H9 (cell line): Measurements from ENCODE around the gene TRAPPC2. TPM values are rescaled to one million over a fixed set of nuclear protein-coding genes. Genes with fewer than 3 reads are reported as not detected.
A peak's percentile ranks its signal among the peaks of the same experiment; 100 is the strongest.

Experiments
- DNase-seq: peaks from one replicate; pipeline ENCODE4 v3.0.0-alpha.2; 2017
- H2AFZ ChIP-seq: one replicate; pipeline ENCODE4 v1.6.1; 2013; ENCODE audit warnings: mild to moderate bottlenecking, low read length, control low read depth, moderate library complexity
- H2AK5ac ChIP-seq: 2 replicates; pipeline ENCODE4 v1.6.1; 2013; ENCODE audit warnings: low read length, control low read depth, mixed read lengths; ENCODE audit not compliant: insufficient read length
- H2BK120ac ChIP-seq: one replicate; pipeline ENCODE4 v1.6.1; 2013; ENCODE audit warnings: low read depth, mild to moderate bottlenecking, low read length, control low read depth, inconsistent platforms; ENCODE audit not compliant: poor library complexity, severe bottlenecking
- H2BK12ac ChIP-seq: 2 replicates; pipeline ENCODE4 v1.6.1; 2013; ENCODE audit warnings: low read length, control low read depth, mixed read lengths, low read depth; ENCODE audit not compliant: insufficient read length
- H2BK15ac ChIP-seq: 2 replicates; pipeline ENCODE4 v1.6.1; 2013; ENCODE audit warnings: low read depth, low read length, control low read depth
- H2BK20ac ChIP-seq: one replicate; pipeline ENCODE4 v1.6.1; 2013; ENCODE audit warnings: low read depth, mild to moderate bottlenecking, low read length, control low read depth, inconsistent platforms; ENCODE audit not compliant: poor library complexity, severe bottlenecking
- H2BK5ac ChIP-seq: 2 replicates; pipeline ENCODE4 v1.6.1; 2013; ENCODE audit warnings: low read length, control low read depth, mixed read lengths; ENCODE audit not compliant: insufficient read length
- H3K14ac ChIP-seq: 2 replicates; pipeline ENCODE4 v1.6.1; 2013; ENCODE audit warnings: low read length, control low read depth; ENCODE audit not compliant: insufficient read depth
- H3K18ac ChIP-seq: 2 replicates; pipeline ENCODE4 v1.6.1; 2013; ENCODE audit warnings: low read depth, mild to moderate bottlenecking, mixed read lengths, low read length, control low read depth; ENCODE audit not compliant: insufficient read length
- H3K23ac ChIP-seq: 2 replicates; pipeline ENCODE4 v1.6.1; 2013; ENCODE audit warnings: low read length, control low read depth, mixed read lengths, low read depth; ENCODE audit not compliant: insufficient read length
- H3K23me2 ChIP-seq: 2 replicates; pipeline ENCODE4 v1.6.1; 2013; ENCODE audit warnings: low read depth, mild to moderate bottlenecking, mixed read lengths, low read length, control low read depth; ENCODE audit not compliant: insufficient read length, poor library complexity, severe bottlenecking
- H3K27ac ChIP-seq: 2 replicates; pipeline ENCODE4 v1.5.1; 2013; ENCODE audit warnings: low read length, control low read depth, mixed read lengths, low read depth; ENCODE audit not compliant: insufficient read length
- H3K27me3 ChIP-seq: 2 replicates; pipeline ENCODE4 v1.6.1; 2013; ENCODE audit warnings: low read length, control low read depth, inconsistent platforms; ENCODE audit not compliant: insufficient read depth
- H3K4ac ChIP-seq: 2 replicates; pipeline ENCODE4 v1.6.1; 2013; ENCODE audit warnings: low read depth, mild to moderate bottlenecking, control low read depth, inconsistent platforms, low read length, moderate library complexity
- H3K4me1 ChIP-seq: 2 replicates; pipeline ENCODE4 v1.6.1; 2013; ENCODE audit warnings: low read length, control low read depth, inconsistent platforms; ENCODE audit not compliant: insufficient read depth
- H3K4me2 ChIP-seq: 2 replicates; pipeline ENCODE4 v1.6.1; 2013; ENCODE audit warnings: low read length, control low read depth, mixed read lengths; ENCODE audit not compliant: insufficient read length, insufficient read depth
- H3K56ac ChIP-seq: 2 replicates; pipeline ENCODE4 v1.6.1; 2013; ENCODE audit warnings: low read depth, mild to moderate bottlenecking, mixed read lengths, low read length, control low read depth; ENCODE audit not compliant: insufficient read length
- H3K79me1 ChIP-seq: 2 replicates; pipeline ENCODE4 v1.6.1; 2013; ENCODE audit warnings: low read depth, mild to moderate bottlenecking, moderate library complexity, low read length, control low read depth, inconsistent platforms; ENCODE audit not compliant: insufficient read depth, poor library complexity, severe bottlenecking
- H3K79me2 ChIP-seq: 2 replicates; pipeline ENCODE4 v1.6.1; 2013; ENCODE audit warnings: low read length, control low read depth, inconsistent platforms; ENCODE audit not compliant: insufficient read depth
- H3K9ac ChIP-seq: 2 replicates; pipeline ENCODE4 v1.6.1; 2013; ENCODE audit warnings: low read length, control low read depth, mixed read lengths; ENCODE audit not compliant: insufficient read length; ENCODE audit errors: extremely low read depth
- H3K9me3 ChIP-seq: one replicate; pipeline ENCODE4 v1.6.1; 2013; ENCODE audit warnings: low read depth, low read length, inconsistent platforms; ENCODE audit not compliant: control insufficient read depth
- H3T11ph ChIP-seq: one replicate; pipeline ENCODE4 v1.6.1; 2013; ENCODE audit warnings: mild to moderate bottlenecking, low read length, control low read depth, inconsistent platforms
- H4K20me1 ChIP-seq: one replicate; pipeline ENCODE4 v1.6.1; 2013; ENCODE audit not compliant: control insufficient read depth, insufficient read length, insufficient read depth
- H4K5ac ChIP-seq: 2 replicates; pipeline ENCODE4 v1.6.1; 2013; ENCODE audit warnings: low read depth, mild to moderate bottlenecking, mixed read lengths, low read length, control low read depth; ENCODE audit not compliant: insufficient read length
- H4K8ac ChIP-seq: replicated peaks from 2 replicates; pipeline ENCODE4 v1.6.1; 2013; ENCODE audit warnings: low read length, control low read depth, mixed read lengths, low read depth; ENCODE audit not compliant: insufficient read length
- H4K91ac ChIP-seq: 2 replicates; pipeline ENCODE4 v1.6.1; 2013; ENCODE audit warnings: low read depth, mild to moderate bottlenecking, moderate library complexity, mixed read lengths, low read length, control low read depth; ENCODE audit not compliant: insufficient read length
- H3K27ac Mint-ChIP-seq, 3 experiments: 2 replicates in 2 of 3; 3 replicates in 1 of 3; pipeline ENCODE4 v1.8.0; 2020 to 2021; ENCODE audit warnings: mixed read lengths in 3 of 3, mild to moderate bottlenecking in 1 of 3, moderate library complexity in 1 of 3
- H3K27me3 Mint-ChIP-seq: 2 replicates; pipeline ENCODE4 v1.8.0; 2021; ENCODE audit warnings: low read depth, mild to moderate bottlenecking, moderate library complexity, mixed read lengths
- H3K36me3 Mint-ChIP-seq, 3 experiments: 2 replicates in 2 of 3; 3 replicates in 1 of 3; pipeline ENCODE4 v1.8.0; 2020 to 2021; ENCODE audit warnings: low read depth in 3 of 3, mixed read lengths in 3 of 3; ENCODE audit not compliant: insufficient read depth in 1 of 3
- H3K4me1 Mint-ChIP-seq, 2 experiments: 2 replicates each; pipeline ENCODE4 v1.8.0; 2020; ENCODE audit warnings: mixed read lengths in 2 of 2
- H3K4me3 Mint-ChIP-seq, 2 experiments: 2 replicates in 1 of 2; 3 replicates in 1 of 2; pipeline ENCODE4 v1.8.0; 2020 to 2021; ENCODE audit warnings: mild to moderate bottlenecking in 2 of 2, mixed read lengths in 2 of 2, moderate library complexity in 1 of 2
- H3K9me3 Mint-ChIP-seq, 2 experiments: 2 replicates in 1 of 2; 3 replicates in 1 of 2; pipeline ENCODE4 v1.8.0; 2020; ENCODE audit warnings: mild to moderate bottlenecking in 2 of 2, mixed read lengths in 2 of 2, moderate library complexity in 1 of 2
- WGBS: extraction: QIAGEN DNeasy Blood & Tissue Kit; methylation state at CpG from one replicate; pipeline ENCODE4 v1.1.7; 2013; ENCODE audit warnings: missing lambda C conversion rate, low lambda C conversion rate, mixed read lengths; ENCODE audit not compliant: insufficient read length; ENCODE audit errors: extremely low coverage; 5-methylcytosine and 5-hydroxymethylcytosine counted together
- total RNA-seq: library from RNA; stranded (reverse); gene quantifications from 2 replicates; pipeline ENCODE4 v1.2.1, GENCODE V29; 2021
- TF ChIP-seq, protein P1 (sequence below): fragments of 200-600 bp; sonication (generic); conservative IDR thresholded peaks from 3 replicates; pipeline ENCODE4 v1.8.0; 2021; ENCODE audit warnings: antibody characterized with exemption, mild to moderate bottlenecking

The TRAPPC2 gene
- total RNA-seq, 1 experiment from 2014 or later, result 13.3 TPM

DNA sequence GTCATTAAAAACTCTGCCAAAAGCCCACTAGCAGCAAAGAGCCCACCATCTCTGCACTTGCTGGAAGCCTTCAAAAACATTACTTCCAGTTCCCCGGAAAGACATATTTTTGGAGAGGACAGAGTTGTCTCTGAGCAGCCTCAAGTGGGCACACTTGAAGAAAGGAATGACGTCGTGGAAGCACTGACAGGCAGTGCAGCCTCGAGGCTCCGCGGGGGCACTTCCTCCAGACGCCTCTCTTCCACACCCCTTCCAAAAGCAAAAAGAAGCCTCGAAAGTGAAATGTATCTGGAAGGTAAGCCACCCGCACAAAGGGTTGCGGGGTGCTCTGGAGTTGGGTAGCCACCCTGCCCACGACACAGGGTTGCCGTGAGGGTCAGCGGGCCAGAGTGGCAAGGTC is 26.0 kb upstream of the TRAPPC2 start:
- no peak overlapping the region for H3K23ac ChIP-seq
- Mint-ChIP-seq H3K27ac (peak overlapping the region in 2 of 3 experiments; percentile 33 to 56; a peak in 3 of 7 replicates), H3K9me3 (peaks cover 15 to 29% of the 10 kb centered on the region in 2 experiments), H3K4me1 (peaks cover 39 to 57% of the 10 kb centered on the region in 2 experiments), H3K4me3 (no peak overlapping the region), H3K27me3 (no peaks in the 10 kb centered on the region), H3K36me3 (peaks cover 0 to 62% (median 31%) of the 10 kb centered on the region in 3 experiments; a peak in 6 of 7 replicates)
- H3K79me1 ChIP-seq, result no peaks in the 10 kb centered on the region
- H2BK120ac ChIP-seq, result no peak overlapping the region
- H4K20me1 ChIP-seq, result no peaks in the 10 kb centered on the region
- H3K4me1 ChIP-seq, result peaks cover 11% of the 10 kb centered on the region; the same call in 1 of the 2 replicates
- no peak overlapping the region for H2BK15ac ChIP-seq
- H2BK20ac ChIP-seq, result no peak overlapping the region
- H3K9me3 ChIP-seq, result no peaks in the 10 kb centered on the region
- H3K4me2 ChIP-seq, result no peak overlapping the region
- no peak overlapping the region for H3K56ac ChIP-seq
- H4K5ac ChIP-seq, result no peak overlapping the region
- TF ChIP-seq, protein P1, sequence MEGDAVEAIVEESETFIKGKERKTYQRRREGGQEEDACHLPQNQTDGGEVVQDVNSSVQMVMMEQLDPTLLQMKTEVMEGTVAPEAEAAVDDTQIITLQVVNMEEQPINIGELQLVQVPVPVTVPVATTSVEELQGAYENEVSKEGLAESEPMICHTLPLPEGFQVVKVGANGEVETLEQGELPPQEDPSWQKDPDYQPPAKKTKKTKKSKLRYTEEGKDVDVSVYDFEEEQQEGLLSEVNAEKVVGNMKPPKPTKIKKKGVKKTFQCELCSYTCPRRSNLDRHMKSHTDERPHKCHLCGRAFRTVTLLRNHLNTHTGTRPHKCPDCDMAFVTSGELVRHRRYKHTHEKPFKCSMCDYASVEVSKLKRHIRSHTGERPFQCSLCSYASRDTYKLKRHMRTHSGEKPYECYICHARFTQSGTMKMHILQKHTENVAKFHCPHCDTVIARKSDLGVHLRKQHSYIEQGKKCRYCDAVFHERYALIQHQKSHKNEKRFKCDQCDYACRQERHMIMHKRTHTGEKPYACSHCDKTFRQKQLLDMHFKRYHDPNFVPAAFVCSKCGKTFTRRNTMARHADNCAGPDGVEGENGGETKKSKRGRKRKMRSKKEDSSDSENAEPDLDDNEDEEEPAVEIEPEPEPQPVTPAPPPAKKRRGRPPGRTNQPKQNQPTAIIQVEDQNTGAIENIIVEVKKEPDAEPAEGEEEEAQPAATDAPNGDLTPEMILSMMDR, result no peak
- no peaks in the 10 kb centered on the region for H3K23me2 ChIP-seq
- no peak overlapping the region for H4K8ac ChIP-seq
- no CpG with 5 or more reads among the region's 13 CpGs for WGBS
- no peak overlapping the region for H3K18ac ChIP-seq
- no peak overlapping the region for H3T11ph ChIP-seq
- H3K4ac ChIP-seq, result no peak overlapping the region
- no peak overlapping the region for H4K91ac ChIP-seq
- H2BK12ac ChIP-seq, result no peak overlapping the region
- no peak overlapping the region for H2AFZ ChIP-seq
- DNase-seq, result no peak
- H3K14ac ChIP-seq, result no peak overlapping the region
- no peak overlapping the region for H2AK5ac ChIP-seq
- H3K9ac ChIP-seq, result no peak overlapping the region
- H3K79me2 ChIP-seq, result no peaks in the 10 kb centered on the region
- no peak overlapping the region for H3K27ac ChIP-seq
- H2BK5ac ChIP-seq, result no peak overlapping the region
- no peaks in the 10 kb centered on the region; the same call in 1 of the 2 replicates for H3K27me3 ChIP-seq
